ENCODE results near the gene PRKD2.
"Not testable (repeated sequence)": the region's sequence is repeated elsewhere in the genome, so short reads cannot be mapped to it uniquely, and the experiment has no call there.

PRKD2 gene

DNA sequence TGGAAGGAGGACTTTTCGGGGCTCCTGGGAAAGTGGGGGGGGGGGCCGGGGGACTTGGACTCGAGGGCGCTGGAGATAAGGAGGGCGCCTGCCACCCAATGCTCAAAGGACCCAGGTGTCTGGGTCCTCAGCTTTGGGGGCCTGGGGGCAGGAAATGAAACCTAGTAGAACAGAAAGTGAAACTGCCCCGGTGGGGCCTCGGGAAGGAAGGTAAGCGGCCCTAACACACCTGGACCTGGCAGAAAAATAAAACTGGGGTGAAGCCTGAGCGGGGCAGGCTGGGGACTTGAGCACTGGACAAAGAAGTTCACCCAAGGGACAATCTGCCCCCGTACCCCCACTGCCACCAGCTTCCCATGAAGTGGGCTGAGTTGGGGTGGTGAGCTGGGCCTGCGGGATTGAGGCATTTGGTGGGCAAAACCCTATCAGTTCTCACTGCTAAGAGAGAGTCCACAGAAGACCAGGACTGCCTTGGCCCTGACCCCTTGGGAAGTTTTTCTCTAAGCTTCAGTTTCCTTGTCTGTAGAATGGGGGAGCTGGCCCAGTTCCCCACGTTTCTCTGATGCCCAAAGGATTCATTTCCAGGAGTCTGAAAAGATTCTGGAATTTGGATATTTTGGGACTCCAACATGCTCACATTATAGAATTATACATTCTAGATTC, 2.3 kb downstream of the PRKD2 start:
- peak; percentile 73 for DNase-seq
- peak overlapping the region; percentile 93 for H3K4me3 Mint-ChIP-seq
- peaks cover 49% of the 10 kb centered on the region for H3K4me1 Mint-ChIP-seq (ENCODE audit: low read depth)
- H3K27me3 Mint-ChIP-seq, result no peaks in the 10 kb centered on the region
- peak overlapping the region; percentile 94 for H3K27ac Mint-ChIP-seq
- H3K9me3 Mint-ChIP-seq, result no peaks in the 10 kb centered on the region
- peaks cover 59% of the 10 kb centered on the region for H3K36me3 Mint-ChIP-seq (ENCODE audit: low read depth)

GRCh38 chr19:46713781-46714443, 3.0 kb downstream of the PRKD2 start:
- Mint-ChIP-seq H3K36me3 (ENCODE audit: low read depth) (peaks cover 59% of the 10 kb centered on the region), H3K9me3 (no peaks in the 10 kb centered on the region), H3K27me3 (no peaks in the 10 kb centered on the region), H3K27ac (peak overlapping the region; percentile 94), H3K4me3 (peak overlapping the region; percentile 93), H3K4me1 (ENCODE audit: low read depth) (peaks cover 42% of the 10 kb centered on the region)
- DNase-seq, result peak; percentile 75

GRCh38 chr19:46712768-46713338, 4.1 kb downstream of the PRKD2 start:
- H3K27me3 Mint-ChIP-seq, H3K9me3 Mint-ChIP-seq, DNase-seq: not testable (repeated sequence)
- Mint-ChIP-seq H3K4me1 (ENCODE audit: low read depth) (peaks cover 31% of the 10 kb centered on the region), H3K36me3 (ENCODE audit: low read depth) (peaks cover 60% of the 10 kb centered on the region), H3K27ac (peak overlapping the region; percentile 63), H3K4me3 (peak overlapping the region; percentile 93)

GRCh38 chr19:46710687-46711086, 6.2 kb downstream of the PRKD2 start:
- DNase-seq, result no peak
- Mint-ChIP-seq H3K36me3 (ENCODE audit: low read depth) (peaks cover 64% of the 10 kb centered on the region), H3K9me3 (no peaks in the 10 kb centered on the region), H3K27me3 (no peaks in the 10 kb centered on the region), H3K4me1 (ENCODE audit: low read depth) (peaks cover 25% of the 10 kb centered on the region), H3K27ac (no peak overlapping the region), H3K4me3 (no peak overlapping the region)

- Mint-ChIP-seq H3K27ac (peak overlapping the region; percentile 50), H3K27me3 (no peaks in the 10 kb centered on the region), H3K9me3 (no peaks in the 10 kb centered on the region), H3K4me3 (no peak overlapping the region), H3K4me1 (ENCODE audit: low read depth) (peaks cover 7% of the 10 kb centered on the region), H3K36me3 (ENCODE audit: low read depth) (peaks cover 88% of the 10 kb centered on the region)
- DNase-seq, result peak; percentile 94
Measured at GRCh38 chr19:46704379-46705076, 12.4 kb downstream of the PRKD2 start.

- H3K36me3 Mint-ChIP-seq (ENCODE audit: low read depth), result peaks cover 90% of the 10 kb centered on the region
- H3K9me3 Mint-ChIP-seq, result no peaks in the 10 kb centered on the region
- no peak overlapping the region for H3K4me3 Mint-ChIP-seq
- DNase-seq, result no peak
- peaks cover 7% of the 10 kb centered on the region for H3K4me1 Mint-ChIP-seq (ENCODE audit: low read depth)
- peak overlapping the region; percentile 26 for H3K27ac Mint-ChIP-seq
- H3K27me3 Mint-ChIP-seq, result no peaks in the 10 kb centered on the region
Measured at GRCh38 chr19:46700704-46701103, 16.2 kb downstream of the PRKD2 start.

DNA sequence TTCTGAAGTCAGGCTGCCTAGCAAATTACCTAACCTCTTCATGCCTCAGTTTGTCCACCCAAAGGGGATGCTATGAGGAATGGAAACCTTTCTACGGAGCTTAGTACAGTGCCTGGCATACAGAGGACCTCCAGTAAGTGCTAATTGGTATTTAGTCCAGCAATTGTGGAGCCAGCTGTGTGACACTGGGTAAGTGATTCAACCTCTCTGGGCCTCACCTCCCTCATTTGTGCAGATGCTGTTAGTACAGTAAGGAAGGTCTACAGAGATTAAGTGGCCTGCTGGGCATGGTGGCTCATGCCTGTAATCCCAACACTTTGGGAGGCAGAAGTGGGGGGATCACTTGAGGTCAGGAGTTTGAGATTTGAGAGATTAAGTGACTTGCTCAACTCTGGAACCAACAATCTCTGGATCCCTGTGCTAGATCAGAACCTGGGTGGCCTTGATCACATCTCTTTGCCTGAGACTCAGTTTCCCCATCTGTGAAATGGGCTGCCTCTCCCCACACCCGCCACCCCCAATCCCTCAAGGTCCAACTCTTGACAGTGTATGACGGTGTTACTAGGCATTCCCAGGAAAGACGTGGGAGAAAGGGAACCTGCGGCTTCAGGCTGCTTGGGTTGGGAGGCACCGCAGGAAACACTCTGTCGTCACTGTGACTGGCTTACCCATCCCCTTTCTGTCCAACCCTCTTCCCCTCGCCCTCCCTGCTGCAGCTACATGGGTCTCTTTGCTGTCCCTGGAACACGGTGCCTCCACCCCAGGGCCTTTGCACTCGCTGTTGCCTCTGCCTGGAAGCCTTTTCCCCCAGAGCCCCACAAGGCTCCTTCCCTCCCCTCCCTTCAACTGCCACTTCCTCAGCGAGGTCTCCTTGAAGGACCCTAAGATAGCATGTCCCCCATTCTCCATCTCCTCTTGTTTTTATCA, 18.3 kb downstream of the PRKD2 start:
- no peaks in the 10 kb centered on the region for H3K9me3 Mint-ChIP-seq
- H3K4me3 Mint-ChIP-seq, result no peak overlapping the region
- no peaks in the 10 kb centered on the region for H3K27me3 Mint-ChIP-seq
- H3K36me3 Mint-ChIP-seq (ENCODE audit: low read depth), result peaks cover 91% of the 10 kb centered on the region
- H3K4me1 Mint-ChIP-seq (ENCODE audit: low read depth), result no peaks in the 10 kb centered on the region
- DNase-seq, result no peak
- peak overlapping the region; percentile 59 for H3K27ac Mint-ChIP-seq

- H3K27me3 Mint-ChIP-seq, result no peaks in the 10 kb centered on the region
- DNase-seq, result no peak
- H3K4me1 Mint-ChIP-seq (ENCODE audit: low read depth), result no peaks in the 10 kb centered on the region
- H3K27ac Mint-ChIP-seq, result no peak overlapping the region
- H3K4me3 Mint-ChIP-seq, result no peak overlapping the region
- peaks cover 94% of the 10 kb centered on the region for H3K36me3 Mint-ChIP-seq (ENCODE audit: low read depth)
- H3K9me3 Mint-ChIP-seq, result no peaks in the 10 kb centered on the region
Measured at GRCh38 chr19:46697204-46697960, 19.5 kb downstream of the PRKD2 start.

DNA sequence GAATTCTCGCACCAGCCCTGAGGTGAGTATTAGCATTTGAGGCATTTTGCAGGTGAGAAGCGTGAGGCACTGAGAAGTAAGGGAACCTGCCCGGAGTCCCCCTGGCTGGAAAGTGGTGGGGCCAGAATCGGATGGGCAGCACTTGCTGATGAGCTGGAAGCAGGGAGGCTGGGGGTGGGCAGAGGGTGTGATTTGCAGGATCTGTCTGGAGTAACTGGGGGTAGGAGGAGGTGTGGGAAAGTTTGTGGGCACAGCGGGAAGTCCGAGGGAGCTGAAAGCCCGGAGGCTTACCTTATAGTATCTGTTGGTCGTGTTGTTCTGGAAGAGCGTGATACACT, 20.1 kb downstream of the PRKD2 start:
- Mint-ChIP-seq H3K4me3 (no peak overlapping the region), H3K27ac (no peak overlapping the region), H3K36me3 (ENCODE audit: low read depth) (peaks cover 94% of the 10 kb centered on the region)

GRCh38 chr19:46696052-46696451, 20.9 kb downstream of the PRKD2 start:
- Mint-ChIP-seq H3K4me3 (no peak overlapping the region), H3K4me1 (ENCODE audit: low read depth) (no peaks in the 10 kb centered on the region), H3K36me3 (ENCODE audit: low read depth) (peaks cover 95% of the 10 kb centered on the region), H3K27ac (peak overlapping the region; percentile 18), H3K27me3 (no peaks in the 10 kb centered on the region), H3K9me3 (no peaks in the 10 kb centered on the region)
- no peak for DNase-seq

More for the DNA sequence above, 20.1 kb downstream of the PRKD2 start:
- DNase-seq, result no peak
- H3K4me1 Mint-ChIP-seq (ENCODE audit: low read depth), result no peaks in the 10 kb centered on the region
- no peaks in the 10 kb centered on the region for H3K27me3 Mint-ChIP-seq
- H3K9me3 Mint-ChIP-seq, result no peaks in the 10 kb centered on the region

DNA sequence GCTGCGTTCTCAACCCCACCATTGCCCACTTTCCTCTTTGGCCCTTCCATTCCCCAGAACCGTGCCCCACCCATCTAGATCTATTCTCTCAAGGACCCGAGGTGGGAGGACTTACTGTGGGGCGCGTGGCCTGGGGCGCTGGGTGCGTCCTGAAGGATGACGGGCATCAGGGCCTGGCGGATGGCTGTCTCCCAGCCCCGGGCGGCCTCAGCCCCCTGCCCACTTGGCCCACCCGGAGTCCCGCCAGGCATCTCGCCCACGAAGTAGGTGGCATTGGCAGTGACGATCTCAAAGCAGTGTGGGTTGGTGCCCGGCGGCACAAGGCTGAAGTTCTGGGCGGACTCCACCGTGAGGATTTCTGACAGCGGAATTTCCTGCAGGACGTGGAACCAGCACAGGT, 23.2 kb downstream of the PRKD2 start:
- peak overlapping the region; percentile 67 for H3K27ac Mint-ChIP-seq
- no peaks in the 10 kb centered on the region for H3K4me1 Mint-ChIP-seq (ENCODE audit: low read depth)
- no peak for DNase-seq
- no peaks in the 10 kb centered on the region for H3K27me3 Mint-ChIP-seq
- peaks cover 97% of the 10 kb centered on the region for H3K36me3 Mint-ChIP-seq (ENCODE audit: low read depth)
- no peak overlapping the region for H3K4me3 Mint-ChIP-seq
- H3K9me3 Mint-ChIP-seq, result no peaks in the 10 kb centered on the region

DNA sequence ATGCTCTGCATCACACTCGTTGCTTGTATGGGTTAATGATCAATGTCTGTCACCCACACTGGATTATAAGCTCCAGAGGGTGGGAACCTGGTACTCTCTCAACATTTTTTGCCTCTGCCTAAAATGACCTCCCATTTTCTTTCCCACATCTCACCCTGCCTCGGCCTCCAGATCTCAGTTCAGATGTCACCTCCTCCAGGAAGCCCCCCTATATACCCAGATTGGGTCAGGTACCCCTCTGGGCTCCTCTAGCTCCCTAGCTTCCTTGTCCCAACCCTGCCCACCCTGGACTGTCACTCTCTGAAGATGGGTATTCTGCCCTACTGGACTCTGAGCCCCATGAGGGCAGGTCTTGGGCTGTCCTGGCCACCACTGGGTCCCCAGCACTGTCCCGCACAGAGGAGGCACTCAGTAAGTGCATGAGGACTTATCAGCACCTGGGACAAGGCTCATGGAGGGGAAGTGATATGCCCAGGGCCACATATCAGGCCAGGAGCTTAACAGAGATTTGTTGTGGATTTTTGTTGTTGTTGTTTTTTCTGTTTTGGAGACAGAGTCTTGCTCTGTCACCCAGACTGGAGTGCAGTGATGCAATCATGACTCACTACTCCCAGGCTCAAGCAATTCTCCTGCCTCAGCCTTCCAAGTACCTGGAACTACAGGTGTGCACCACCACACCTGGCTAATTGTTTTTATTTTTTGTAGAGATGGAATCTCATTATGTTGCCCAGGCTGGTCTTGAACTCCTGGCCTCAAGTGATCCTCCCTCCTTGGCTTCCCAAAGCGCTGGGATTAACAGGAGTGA, 23.8 kb downstream of the PRKD2 start:
- H3K27ac Mint-ChIP-seq, result peak overlapping the region; percentile 67
- H3K4me3 Mint-ChIP-seq, result no peak overlapping the region
- DNase-seq, result no peak
- H3K36me3 Mint-ChIP-seq (ENCODE audit: low read depth), result peaks cover 94% of the 10 kb centered on the region
- no peaks in the 10 kb centered on the region for H3K27me3 Mint-ChIP-seq
- no peaks in the 10 kb centered on the region for H3K4me1 Mint-ChIP-seq (ENCODE audit: low read depth)
- no peaks in the 10 kb centered on the region for H3K9me3 Mint-ChIP-seq

- Mint-ChIP-seq H3K9me3 (no peaks in the 10 kb centered on the region), H3K4me3 (no peak overlapping the region), H3K27ac (no peak overlapping the region), H3K27me3 (no peaks in the 10 kb centered on the region), H3K36me3 (ENCODE audit: low read depth) (peaks cover 93% of the 10 kb centered on the region), H3K4me1 (ENCODE audit: low read depth) (no peaks in the 10 kb centered on the region)
- no peak for DNase-seq
Measured at GRCh38 chr19:46691948-46692347, 25.0 kb downstream of the PRKD2 start.
